Fibroblast of pulmonary artery (primary cell): ENCODE data around the gene TCF20.

Source experiments
- DNase-seq: peaks from one replicate; pipeline ENCODE4 v3.0.0-alpha.2; 2010; ENCODE audit warnings: low read depth
- H3K4me3 ChIP-seq: replicated peaks from 2 replicates; pipeline ENCODE4 v1.5.1; 2011; ENCODE audit warnings: low read depth, mild to moderate bottlenecking, control low read depth, low read length, moderate library complexity
- TF ChIP-seq, protein P1 (sequence below): IDR thresholded peaks from 2 replicates; pipeline ENCODE4 v1.5.1; 2011; ENCODE audit warnings: mild to moderate bottlenecking, control low read depth, low read length, inconsistent platforms; ENCODE audit errors: missing control alignments

TCF20 gene

GRCh38 chr22:42294034-42294985, 23.9 kb upstream of the TCF20 start:
- TF ChIP-seq, protein P1, sequence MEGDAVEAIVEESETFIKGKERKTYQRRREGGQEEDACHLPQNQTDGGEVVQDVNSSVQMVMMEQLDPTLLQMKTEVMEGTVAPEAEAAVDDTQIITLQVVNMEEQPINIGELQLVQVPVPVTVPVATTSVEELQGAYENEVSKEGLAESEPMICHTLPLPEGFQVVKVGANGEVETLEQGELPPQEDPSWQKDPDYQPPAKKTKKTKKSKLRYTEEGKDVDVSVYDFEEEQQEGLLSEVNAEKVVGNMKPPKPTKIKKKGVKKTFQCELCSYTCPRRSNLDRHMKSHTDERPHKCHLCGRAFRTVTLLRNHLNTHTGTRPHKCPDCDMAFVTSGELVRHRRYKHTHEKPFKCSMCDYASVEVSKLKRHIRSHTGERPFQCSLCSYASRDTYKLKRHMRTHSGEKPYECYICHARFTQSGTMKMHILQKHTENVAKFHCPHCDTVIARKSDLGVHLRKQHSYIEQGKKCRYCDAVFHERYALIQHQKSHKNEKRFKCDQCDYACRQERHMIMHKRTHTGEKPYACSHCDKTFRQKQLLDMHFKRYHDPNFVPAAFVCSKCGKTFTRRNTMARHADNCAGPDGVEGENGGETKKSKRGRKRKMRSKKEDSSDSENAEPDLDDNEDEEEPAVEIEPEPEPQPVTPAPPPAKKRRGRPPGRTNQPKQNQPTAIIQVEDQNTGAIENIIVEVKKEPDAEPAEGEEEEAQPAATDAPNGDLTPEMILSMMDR: no peak
- peak; percentile 67 for DNase-seq
- H3K4me3 ChIP-seq: no peak overlapping the region

- no peak for DNase-seq
- TF ChIP-seq, protein P1: no peak
- no peak overlapping the region for H3K4me3 ChIP-seq
These were observed 22.5 kb upstream of the TCF20 start for GRCh38 chr22:42292732-42293520.

GRCh38 chr22:42291287-42291686, 20.8 kb upstream of the TCF20 start:
- no peak overlapping the region for H3K4me3 ChIP-seq
- TF ChIP-seq, protein P1: no peak
- DNase-seq: no peak

DNA sequence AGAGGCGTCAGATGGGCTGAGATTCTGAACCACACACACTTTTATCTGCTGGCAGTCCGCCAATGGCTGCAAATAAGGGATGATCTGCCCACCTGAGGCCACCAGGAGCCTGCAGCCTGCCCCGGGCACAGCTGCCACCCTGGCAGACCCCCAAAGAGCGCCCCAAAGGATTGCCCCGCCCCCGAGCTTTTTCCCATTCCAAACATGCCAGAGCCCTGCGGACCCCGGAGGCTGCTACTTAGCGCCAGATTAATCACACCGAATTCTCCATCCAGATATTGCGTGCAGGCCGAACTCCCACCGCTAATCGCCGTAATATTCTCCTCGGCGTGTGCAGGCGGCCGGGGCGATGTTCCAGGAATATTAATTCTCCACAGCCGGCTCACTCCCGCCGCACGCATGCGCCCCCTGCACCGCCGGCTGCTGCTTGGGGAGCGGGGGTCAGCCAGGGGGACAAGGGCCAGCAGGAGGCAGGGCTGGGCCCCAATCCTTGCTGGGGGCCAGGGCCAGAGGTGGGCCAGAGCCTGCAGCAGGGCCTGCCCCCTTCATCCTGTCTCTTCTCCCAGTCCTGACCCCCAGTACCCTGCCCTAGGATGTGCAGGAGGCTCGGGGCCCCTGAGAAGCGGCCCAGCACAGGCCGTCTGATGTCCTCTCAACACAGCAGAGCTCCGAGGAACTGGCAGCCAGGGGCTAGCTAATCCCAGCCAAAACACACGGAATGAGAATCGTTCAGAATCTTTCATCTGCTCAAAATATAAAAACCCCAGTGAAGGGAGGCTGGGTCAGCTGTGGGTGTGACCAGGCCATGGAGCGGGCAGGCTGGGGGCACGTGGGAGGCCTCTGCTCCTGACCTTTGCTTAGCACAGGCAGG, 19.5 kb upstream of the TCF20 start:
- TF ChIP-seq, protein P1: no peak

GRCh38 chr22:42288791-42289190, 18.3 kb upstream of the TCF20 start:
- TF ChIP-seq, protein P1: no peak

More for the DNA sequence above, 19.5 kb upstream of the TCF20 start:
- DNase-seq: no peak
- no peak overlapping the region for H3K4me3 ChIP-seq

DNA sequence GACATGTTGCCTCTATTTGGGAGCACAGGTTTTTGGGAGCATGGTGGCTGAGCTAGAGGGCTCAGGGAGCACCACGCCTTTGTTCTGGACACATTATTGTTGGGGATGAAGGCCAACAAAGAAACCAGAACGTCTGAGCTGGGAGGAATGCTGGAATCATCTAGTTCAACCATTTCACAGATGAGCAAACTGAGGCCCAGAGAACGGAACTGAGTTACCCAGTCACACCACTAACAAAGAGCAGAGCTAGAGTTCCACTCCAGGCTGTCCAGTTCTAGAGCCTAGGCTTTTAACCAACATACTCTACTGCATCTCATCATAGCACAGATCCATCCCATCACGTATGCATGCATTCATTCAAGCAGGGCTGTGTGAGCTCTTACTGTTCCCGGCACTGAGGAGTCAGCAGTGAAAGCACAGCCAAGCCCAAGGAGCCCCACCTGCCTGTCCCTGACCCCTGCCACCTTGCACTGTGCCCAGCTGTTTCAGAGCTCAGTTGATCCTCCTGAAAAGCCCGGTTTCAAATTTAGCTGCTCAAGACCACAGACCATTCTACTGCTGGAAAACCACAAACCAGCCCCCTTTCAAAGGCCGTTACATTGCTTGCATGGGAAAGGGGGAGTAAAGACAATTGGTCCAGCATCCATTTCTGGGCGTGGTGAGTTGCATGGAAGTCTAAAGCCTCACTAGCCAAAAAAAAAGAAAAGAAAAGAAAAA, 16.9 kb upstream of the TCF20 start:
- DNase-seq: no peak
- H3K4me3 ChIP-seq: no peak overlapping the region
- TF ChIP-seq, protein P1: no peak

More at GRCh38 chr22:42288791-42289190, 18.3 kb upstream of the TCF20 start:
- no peak for DNase-seq
- H3K4me3 ChIP-seq: no peak overlapping the region
